HL-60 (cell line): ENCODE measurements around the gene UBE2L5.

Source experiments
- REST ChIP-seq: IDR thresholded peaks from 2 replicates; pipeline ENCODE4 v1.6.1; 2012; ENCODE audit warnings: low read depth; ENCODE audit not compliant: insufficient replicate concordance
- SPI1 ChIP-seq: IDR thresholded peaks from 2 replicates; pipeline ENCODE4 v1.6.1; 2012; ENCODE audit warnings: low read depth, mild to moderate bottlenecking, borderline replicate concordance
- TF ChIP-seq, protein P1 (sequence below): IDR thresholded peaks from one replicate; pipeline ENCODE4 v1.5.1; 2011; ENCODE audit warnings: low read length, control low read depth, inconsistent platforms; ENCODE audit not compliant: insufficient read depth

DNA sequence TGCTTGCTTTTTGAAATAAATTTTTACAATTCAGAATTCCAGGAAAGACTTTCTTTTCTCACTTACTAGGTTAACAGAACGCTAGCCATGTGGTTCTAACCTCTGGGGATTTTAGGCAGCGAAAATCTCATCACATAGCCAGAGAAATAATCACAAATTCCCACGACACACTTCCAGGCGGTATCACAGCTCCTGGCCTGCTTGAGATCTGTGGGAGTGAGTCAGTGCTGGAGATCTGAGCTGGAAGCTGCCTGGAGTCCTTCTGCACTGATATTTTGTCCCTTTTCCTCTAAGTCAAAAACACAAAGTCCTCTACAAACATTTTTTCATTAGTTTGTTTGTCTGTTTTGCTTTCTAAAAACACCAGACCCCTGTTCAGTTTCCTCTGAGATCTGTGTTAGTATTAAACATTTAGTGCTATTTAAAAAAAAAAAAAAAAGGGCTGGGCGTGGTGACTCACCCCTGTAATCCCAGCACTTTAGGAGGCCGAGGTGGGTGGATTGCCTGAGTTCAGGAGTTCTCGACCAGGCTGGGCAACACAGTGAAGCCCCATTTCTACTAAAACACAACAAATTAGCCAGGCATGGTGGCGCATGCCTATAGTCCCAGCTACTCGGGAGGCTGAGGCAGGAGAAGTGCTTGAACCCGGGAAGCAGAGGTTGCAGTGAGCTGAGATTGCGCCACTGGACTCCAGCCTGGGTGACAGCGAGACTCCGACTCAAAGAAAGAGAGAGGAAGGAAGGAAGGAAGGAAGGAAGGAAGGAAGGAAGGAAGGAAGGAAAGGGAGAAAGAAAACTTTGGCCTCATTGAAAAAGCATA lies 12.2 kb upstream of the UBE2L5 start:
- TF ChIP-seq SPI1 = no peak
- TF ChIP-seq, protein P1, sequence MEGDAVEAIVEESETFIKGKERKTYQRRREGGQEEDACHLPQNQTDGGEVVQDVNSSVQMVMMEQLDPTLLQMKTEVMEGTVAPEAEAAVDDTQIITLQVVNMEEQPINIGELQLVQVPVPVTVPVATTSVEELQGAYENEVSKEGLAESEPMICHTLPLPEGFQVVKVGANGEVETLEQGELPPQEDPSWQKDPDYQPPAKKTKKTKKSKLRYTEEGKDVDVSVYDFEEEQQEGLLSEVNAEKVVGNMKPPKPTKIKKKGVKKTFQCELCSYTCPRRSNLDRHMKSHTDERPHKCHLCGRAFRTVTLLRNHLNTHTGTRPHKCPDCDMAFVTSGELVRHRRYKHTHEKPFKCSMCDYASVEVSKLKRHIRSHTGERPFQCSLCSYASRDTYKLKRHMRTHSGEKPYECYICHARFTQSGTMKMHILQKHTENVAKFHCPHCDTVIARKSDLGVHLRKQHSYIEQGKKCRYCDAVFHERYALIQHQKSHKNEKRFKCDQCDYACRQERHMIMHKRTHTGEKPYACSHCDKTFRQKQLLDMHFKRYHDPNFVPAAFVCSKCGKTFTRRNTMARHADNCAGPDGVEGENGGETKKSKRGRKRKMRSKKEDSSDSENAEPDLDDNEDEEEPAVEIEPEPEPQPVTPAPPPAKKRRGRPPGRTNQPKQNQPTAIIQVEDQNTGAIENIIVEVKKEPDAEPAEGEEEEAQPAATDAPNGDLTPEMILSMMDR = no peak
- TF ChIP-seq REST = no peak
